ACC112 (cell line): Measurements from ENCODE around the gene TBC1D22A.

Experiments
- H2AFZ ChIP-seq: fragments of 200-600 bp; sonication (generic); one replicate; pipeline ENCODE4 v1.6.0; 2017; ENCODE audit warnings: antibody characterized with exemption, low read length; ENCODE audit not compliant: unreplicated experiment
- H3K27ac ChIP-seq: fragments of 200-600 bp; sonication (generic); 2 replicates; pipeline ENCODE4 v1.5.1; 2014; ENCODE audit warnings: low read depth, mild to moderate bottlenecking, antibody characterized with exemption, low read length, moderate library complexity
- H3K27me3 ChIP-seq: fragments of 200-600 bp; sonication (generic); 2 replicates; pipeline ENCODE4 v1.6.1; 2014; ENCODE audit warnings: mild to moderate bottlenecking, antibody characterized with exemption, low read length, moderate library complexity, mixed read lengths; ENCODE audit not compliant: insufficient read depth
- H3K36me3 ChIP-seq: fragments of 200-600 bp; sonication (generic); 2 replicates; pipeline ENCODE4 v1.6.1; 2016; ENCODE audit warnings: mild to moderate bottlenecking, antibody characterized with exemption, low read length, moderate library complexity, mixed read lengths; ENCODE audit not compliant: insufficient read depth
- H3K4me1 ChIP-seq: fragments of 200-600 bp; sonication (generic); one replicate; pipeline ENCODE4 v1.6.1; 2016; ENCODE audit warnings: low read length, mixed read lengths; ENCODE audit not compliant: insufficient read depth, unreplicated experiment, control insufficient read depth
- H3K4me3 ChIP-seq: fragments of 200-600 bp; sonication (generic); 2 replicates; pipeline ENCODE4 v1.5.1; 2014; ENCODE audit warnings: mild to moderate bottlenecking, low read depth, low read length
- H3K79me2 ChIP-seq: fragments of 200-600 bp; sonication (generic); one replicate; pipeline ENCODE4 v1.6.0; 2016; ENCODE audit warnings: low read length; ENCODE audit not compliant: control insufficient read depth, unreplicated experiment, insufficient read depth

Gene TBC1D22A

DNA sequence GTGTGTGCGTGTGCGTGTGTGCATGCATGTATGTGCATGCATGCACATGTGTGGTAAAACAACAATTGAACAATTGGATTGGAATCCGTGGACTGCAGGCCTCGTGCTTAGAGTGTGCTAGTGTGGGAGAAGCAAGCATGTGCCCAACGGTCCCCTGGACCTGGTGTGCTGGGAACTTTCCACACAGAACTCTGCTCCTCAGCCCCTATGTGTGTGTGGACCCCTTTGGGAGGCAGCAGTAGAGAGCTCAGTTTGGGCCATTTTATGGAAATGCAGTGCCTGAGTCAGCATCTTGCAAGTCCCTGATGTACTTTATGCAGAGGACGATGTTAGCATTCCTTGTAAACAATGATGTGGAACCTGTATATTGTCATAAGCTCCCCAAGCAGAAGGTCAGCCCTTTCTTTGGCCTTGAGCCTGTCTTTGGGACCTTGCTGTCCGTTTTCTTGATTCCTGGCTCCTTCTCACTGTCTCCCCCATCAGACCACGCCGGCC lies 167.3 kb downstream of the TBC1D22A start:
- peaks cover 6% of the 10 kb centered on the region for H3K4me1 ChIP-seq
- no peaks in the 10 kb centered on the region; the same call in 1 of the 2 replicates for H3K36me3 ChIP-seq
- H3K27me3 ChIP-seq, result no peaks in the 10 kb centered on the region
- no peak overlapping the region for H3K4me3 ChIP-seq
- no peaks in the 10 kb centered on the region for H3K79me2 ChIP-seq
- no peak overlapping the region for H3K27ac ChIP-seq
- no peak overlapping the region for H2AFZ ChIP-seq

GRCh38 chr22:46931414-46931813 lies 169.0 kb downstream of the TBC1D22A start:
- Histone ChIP-seq H3K4me3 (no peak overlapping the region), H3K36me3 (no peaks in the 10 kb centered on the region; the same call in 1 of the 2 replicates), H3K79me2 (no peaks in the 10 kb centered on the region), H2AFZ (no peak overlapping the region), H3K27me3 (no peaks in the 10 kb centered on the region), H3K4me1 (peaks cover 15% of the 10 kb centered on the region), H3K27ac (no peak overlapping the region)

- no peak overlapping the region for H3K4me3 ChIP-seq
- H3K36me3 ChIP-seq, result no peaks in the 10 kb centered on the region
- H3K27ac ChIP-seq, result no peak overlapping the region
- peaks cover 15% of the 10 kb centered on the region for H3K4me1 ChIP-seq
- no peaks in the 10 kb centered on the region for H3K27me3 ChIP-seq
- no peaks in the 10 kb centered on the region for H3K79me2 ChIP-seq
- no peak overlapping the region for H2AFZ ChIP-seq
These were observed 169.4 kb downstream of the TBC1D22A start for GRCh38 chr22:46931881-46932280.

GRCh38 chr22:46933040-46933930 lies 170.8 kb downstream of the TBC1D22A start:
- Histone ChIP-seq H2AFZ (no peak overlapping the region), H3K79me2 (no peaks in the 10 kb centered on the region), H3K27me3 (no peaks in the 10 kb centered on the region), H3K36me3 (no peaks in the 10 kb centered on the region), H3K4me1 (peaks cover 15% of the 10 kb centered on the region), H3K27ac (no peak overlapping the region), H3K4me3 (no peak overlapping the region)

- H3K27ac ChIP-seq, result peak overlapping the region; percentile 59; the same call in 1 of the 2 replicates
- no peak overlapping the region for H3K4me3 ChIP-seq
- peaks cover 15% of the 10 kb centered on the region for H3K4me1 ChIP-seq
- H3K36me3 ChIP-seq, result no peaks in the 10 kb centered on the region
- H2AFZ ChIP-seq, result no peak overlapping the region
- H3K27me3 ChIP-seq, result no peaks in the 10 kb centered on the region
- no peaks in the 10 kb centered on the region for H3K79me2 ChIP-seq
These were observed 171.8 kb downstream of the TBC1D22A start for GRCh38 chr22:46934172-46934745.

DNA sequence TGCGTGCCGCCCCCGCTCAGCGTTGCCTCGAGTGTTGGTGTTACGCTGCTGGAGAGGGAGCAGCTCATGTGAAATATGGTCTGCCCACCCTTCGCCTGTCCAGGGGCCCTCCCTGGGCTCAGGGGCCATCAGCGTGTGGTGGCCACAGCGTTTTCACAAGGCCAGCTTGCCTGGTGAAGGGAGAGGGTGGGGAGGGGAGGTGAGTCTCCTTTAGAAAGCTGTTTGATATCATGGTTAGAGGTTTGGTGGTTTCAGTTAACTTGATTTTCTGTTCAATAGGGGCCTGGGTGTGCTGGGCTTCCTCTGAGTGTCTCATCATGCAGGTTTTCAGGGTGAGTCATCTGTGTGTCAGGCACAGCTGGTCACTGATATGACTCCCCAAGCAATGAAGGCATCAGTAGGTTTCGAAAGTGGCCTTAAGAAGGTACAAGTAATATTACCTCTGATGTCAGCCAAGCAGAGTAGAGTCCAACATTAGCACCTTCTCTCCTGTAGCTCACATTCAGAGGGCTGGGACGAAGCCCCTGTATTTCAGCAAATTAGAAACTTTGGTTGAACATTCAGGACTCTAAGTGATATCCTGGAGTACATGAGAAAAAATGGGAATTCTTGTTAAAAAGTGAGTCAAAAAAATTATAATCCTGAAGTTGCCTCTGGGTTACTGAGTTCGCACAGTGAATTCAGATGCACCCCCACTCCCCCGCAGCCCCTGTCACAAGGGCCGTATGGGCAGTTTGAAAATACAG lies 172.5 kb downstream of the TBC1D22A start:
- no peak overlapping the region for H3K4me3 ChIP-seq
- no peaks in the 10 kb centered on the region for H3K79me2 ChIP-seq
- H3K27ac ChIP-seq, result peak overlapping the region; percentile 59; the same call in 1 of the 2 replicates

GRCh38 chr22:46935506-46936377 lies 173.3 kb downstream of the TBC1D22A start:
- Histone ChIP-seq H3K27ac (peak overlapping the region; percentile 47; the same call in 1 of the 2 replicates), H3K27me3 (no peaks in the 10 kb centered on the region), H3K36me3 (no peaks in the 10 kb centered on the region), H2AFZ (no peak overlapping the region), H3K4me1 (peaks cover 15% of the 10 kb centered on the region), H3K79me2 (no peaks in the 10 kb centered on the region), H3K4me3 (no peak overlapping the region)

More for the DNA sequence above, 172.5 kb downstream of the TBC1D22A start:
- Histone ChIP-seq H2AFZ (no peak overlapping the region), H3K4me1 (peaks cover 15% of the 10 kb centered on the region), H3K27me3 (no peaks in the 10 kb centered on the region), H3K36me3 (no peaks in the 10 kb centered on the region)

DNA sequence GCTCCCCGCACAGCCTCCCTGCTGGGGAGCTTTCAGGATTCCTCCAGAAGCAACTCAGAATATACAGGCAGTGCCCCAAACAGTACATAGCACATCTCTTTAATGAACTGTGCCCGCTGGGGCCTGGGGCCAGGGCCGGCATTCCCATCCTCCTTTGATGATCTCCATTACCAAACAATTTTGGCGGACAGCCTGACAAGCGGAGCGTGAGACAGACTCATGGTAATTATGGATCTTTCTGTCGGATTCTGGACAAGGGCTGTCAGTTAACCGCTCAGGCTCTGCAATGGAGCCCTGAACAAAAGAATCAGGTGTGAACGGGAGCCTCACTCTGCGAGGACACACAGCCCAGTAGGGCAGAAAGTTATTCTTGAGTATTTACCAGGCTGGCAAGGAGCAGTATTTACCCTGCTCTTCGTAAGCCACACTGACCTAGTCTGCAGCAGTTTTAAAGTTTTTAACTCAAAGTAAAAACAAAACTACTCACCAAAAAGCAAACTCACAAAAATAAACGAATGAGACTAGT lies 174.0 kb downstream of the TBC1D22A start:
- Histone ChIP-seq H3K79me2 (no peaks in the 10 kb centered on the region), H3K27ac (no peak overlapping the region), H3K36me3 (no peaks in the 10 kb centered on the region), H2AFZ (no peak overlapping the region), H3K27me3 (no peaks in the 10 kb centered on the region), H3K4me3 (no peak overlapping the region), H3K4me1 (peaks cover 15% of the 10 kb centered on the region)

GRCh38 chr22:46937185-46937584 lies 174.7 kb downstream of the TBC1D22A start:
- Histone ChIP-seq H3K4me3 (no peak overlapping the region), H2AFZ (no peak overlapping the region), H3K79me2 (no peaks in the 10 kb centered on the region), H3K36me3 (no peaks in the 10 kb centered on the region), H3K4me1 (peaks cover 15% of the 10 kb centered on the region), H3K27ac (no peak overlapping the region), H3K27me3 (no peaks in the 10 kb centered on the region)
